HG03354 (cell line): Measurements from ENCODE around the gene DCP1A.
"Not testable (repeated sequence)": the region's sequence is repeated elsewhere in the genome, so short reads cannot be mapped to it uniquely, and the experiment has no call there.

Source experiments
- ATAC-seq: cut with Tn5 transposase; IDR thresholded peaks from one replicate; pipeline ENCODE4 v1.9.1; 2021; ENCODE audit warnings: mild to moderate bottlenecking; ENCODE audit not compliant: unreplicated experiment, poor library complexity, severe bottlenecking

Gene DCP1A

GRCh38 chr3:53269888-53270880 lies 77.2 kb downstream of the DCP1A start:
- peak; percentile 80 for ATAC-seq

- not testable (repeated sequence) for ATAC-seq
Observed at GRCh38 chr3:53269193-53269592, 78.2 kb downstream of the DCP1A start.

- ATAC-seq = no peak
Observed at GRCh38 chr3:53267766-53268165, 79.6 kb downstream of the DCP1A start.

GRCh38 chr3:53264718-53265117 lies 82.6 kb downstream of the DCP1A start:
- ATAC-seq = no peak

- ATAC-seq = no peak
Observed at GRCh38 chr3:53263907-53264306, 83.4 kb downstream of the DCP1A start.

GRCh38 chr3:53261712-53262111 lies 85.6 kb downstream of the DCP1A start:
- no peak for ATAC-seq

- no peak for ATAC-seq
Observed at GRCh38 chr3:53260286-53260785, 87.0 kb downstream of the DCP1A start.

GRCh38 chr3:53259427-53260259 lies 87.7 kb downstream of the DCP1A start:
- no peak for ATAC-seq

- ATAC-seq = no peak
Observed at GRCh38 chr3:53258600-53259426, 88.5 kb downstream of the DCP1A start.

- no peak for ATAC-seq
Observed at GRCh38 chr3:53257465-53257864, 89.9 kb downstream of the DCP1A start.

- no peak for ATAC-seq
Observed at GRCh38 chr3:53256704-53257055, 90.7 kb downstream of the DCP1A start.

GRCh38 chr3:53255775-53256703 lies 91.3 kb downstream of the DCP1A start, which contains the start of gene TKT:
TSS of gene TKT (minus strand) at chr3:53256022. CDS start at chr3:53255942, 80 bp downstream.
- ATAC-seq = peak; percentile 61

GRCh38 chr3:53255423-53255774 lies 91.9 kb downstream of the DCP1A start:
- peak; percentile 58 for ATAC-seq

- peak; percentile 48 for ATAC-seq
Observed at GRCh38 chr3:53254509-53255422, 92.6 kb downstream of the DCP1A start.

GRCh38 chr3:53253707-53254508 lies 93.4 kb downstream of the DCP1A start:
- ATAC-seq = no peak

GRCh38 chr3:53252947-53253322 lies 94.4 kb downstream of the DCP1A start:
- not testable (repeated sequence) for ATAC-seq
